Activated CD8-positive, alpha-beta memory T cell treated with anti-CD3 and anti-CD28 coated beads, Interleukin-2, amount 10 ng/mL, durations not matched to agents 7 days and 5 days (primary cell): ENCODE data around the gene MGAT4D. TPM values are rescaled to one million over a fixed set of nuclear protein-coding genes. Genes with fewer than 3 reads are reported as not detected.
"Not testable (repeated sequence)": the region's sequence is repeated elsewhere in the genome, so short reads cannot be mapped to it uniquely, and the experiment has no call there.

ENCODE experiments used
- ATAC-seq: fragments of 150-1000 bp; cut with Tn5 transposase; one replicate; pipeline ENCODE4 v1.10.0; 2021; ENCODE audit warnings: moderate library complexity
- CTCF ChIA-PET: fragments of 350-600 bp; sonication (Branson Sonifier 250); formaldehyde crosslinking; loops from one replicate; lab custom pipeline; 2021; ENCODE audit warnings: antibody characterized with exemption; lab: Charles Lee
- DNase-seq: peaks from one replicate; pipeline ENCODE4 v3.0.0-alpha.2; 2020
- H3K27ac Mint-ChIP-seq: one replicate; pipeline ENCODE4 v1.8.0; 2021; ENCODE audit warnings: mild to moderate bottlenecking, mixed read lengths
- H3K27me3 Mint-ChIP-seq: one replicate; pipeline ENCODE4 v1.8.0; 2021; ENCODE audit warnings: mixed read lengths
- H3K36me3 Mint-ChIP-seq: one replicate; pipeline ENCODE4 v1.8.0; 2021; ENCODE audit warnings: mild to moderate bottlenecking, mixed read lengths
- H3K4me1 Mint-ChIP-seq: one replicate; pipeline ENCODE4 v1.8.0; 2021; ENCODE audit warnings: mixed read lengths
- H3K4me3 Mint-ChIP-seq: one replicate; pipeline ENCODE4 v1.8.0; 2021; ENCODE audit warnings: mild to moderate bottlenecking, moderate library complexity, mixed read lengths
- H3K9me3 Mint-ChIP-seq: one replicate; pipeline ENCODE4 v1.8.0; 2022; ENCODE audit warnings: low read depth, mixed read lengths
- total RNA-seq, 2 experiments: library from RNA; stranded (reverse); gene quantifications; one replicate each; pipeline ENCODE4 v1.2.3, GENCODE V29; 2021

Gene MGAT4D
- total RNA-seq, 2 experiments from 2014 or later = not detected

DNA sequence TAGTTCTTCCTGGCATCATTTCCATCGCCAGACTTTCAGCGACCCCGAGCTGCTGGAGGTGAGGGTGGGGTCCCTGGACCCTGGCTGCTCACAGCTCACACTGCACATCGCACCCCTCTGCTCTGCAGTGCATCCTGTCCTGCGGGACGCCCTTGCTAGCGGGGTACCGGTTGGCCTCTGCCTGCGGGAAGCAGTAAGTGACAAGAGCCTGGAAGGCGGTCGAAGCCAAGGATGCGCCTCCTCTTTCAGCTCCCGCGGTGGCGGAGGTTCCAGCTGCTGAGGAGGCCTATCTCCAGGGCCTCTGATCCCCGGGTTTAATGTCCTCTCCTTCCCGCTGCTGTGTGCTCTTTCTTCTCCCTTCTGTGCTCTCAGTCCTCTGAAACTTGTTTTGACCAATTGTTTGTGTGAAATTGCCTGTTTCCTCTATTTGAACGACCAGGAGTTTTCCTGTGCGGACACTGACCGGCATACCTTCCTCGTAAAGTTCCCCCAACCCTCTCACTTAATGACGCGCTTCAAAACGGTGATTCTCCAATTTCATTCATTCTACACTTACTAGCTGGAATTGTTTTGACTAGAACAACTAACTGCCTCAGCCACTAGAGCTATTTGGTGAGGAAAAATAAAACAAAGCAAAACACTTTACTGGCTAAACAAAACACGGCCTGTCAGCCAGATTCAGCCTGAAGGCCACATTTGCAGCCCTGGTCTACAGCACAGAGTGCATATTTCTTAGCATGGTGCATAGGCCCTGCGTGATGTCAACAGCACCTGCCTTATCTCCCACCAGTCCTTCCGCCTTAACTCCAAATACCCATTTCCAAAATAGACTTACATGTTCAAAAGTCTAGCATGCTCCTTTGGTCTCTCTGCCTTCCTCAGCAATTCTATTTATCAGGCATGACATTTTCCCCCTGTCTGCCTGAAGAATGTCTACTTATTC, 28.0 kb downstream of the MGAT4D start:
- no peak for DNase-seq
- Mint-ChIP-seq H3K27ac (no peak overlapping the region), H3K27me3 (peaks cover 36% of the 10 kb centered on the region), H3K4me1 (no peaks in the 10 kb centered on the region), H3K4me3 (no peak overlapping the region), H3K36me3 (no peaks in the 10 kb centered on the region), H3K9me3 (no peaks in the 10 kb centered on the region)
- ATAC-seq = no peak
- CTCF ChIA-PET = no interaction called here

DNA sequence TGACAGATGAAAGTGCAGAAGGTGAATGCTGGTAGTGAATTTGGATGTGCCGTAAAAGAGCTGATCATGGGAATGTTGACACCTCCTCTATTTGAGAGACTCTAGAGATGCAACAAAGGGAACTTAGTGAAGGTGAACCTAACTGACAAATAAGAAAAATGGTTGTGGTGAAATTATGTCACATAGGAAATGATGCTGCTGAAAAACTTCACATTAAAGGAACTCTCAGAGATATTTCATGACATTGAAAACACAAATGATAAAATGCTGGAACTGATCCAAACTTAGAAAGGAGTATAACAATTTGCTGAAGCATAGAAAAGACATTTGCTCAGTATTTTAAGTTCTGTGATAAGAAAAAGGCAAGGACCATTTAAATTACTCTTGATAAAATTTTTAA, 31.9 kb downstream of the MGAT4D start:
- ATAC-seq (no peak), DNase-seq (no peak)
- Mint-ChIP-seq H3K27me3 (peaks cover 29% of the 10 kb centered on the region), H3K36me3 (no peaks in the 10 kb centered on the region), H3K4me1 (no peaks in the 10 kb centered on the region), H3K4me3 (no peak overlapping the region), H3K9me3 (no peaks in the 10 kb centered on the region), H3K27ac (no peak overlapping the region)
- CTCF ChIA-PET = no interaction called here

DNA sequence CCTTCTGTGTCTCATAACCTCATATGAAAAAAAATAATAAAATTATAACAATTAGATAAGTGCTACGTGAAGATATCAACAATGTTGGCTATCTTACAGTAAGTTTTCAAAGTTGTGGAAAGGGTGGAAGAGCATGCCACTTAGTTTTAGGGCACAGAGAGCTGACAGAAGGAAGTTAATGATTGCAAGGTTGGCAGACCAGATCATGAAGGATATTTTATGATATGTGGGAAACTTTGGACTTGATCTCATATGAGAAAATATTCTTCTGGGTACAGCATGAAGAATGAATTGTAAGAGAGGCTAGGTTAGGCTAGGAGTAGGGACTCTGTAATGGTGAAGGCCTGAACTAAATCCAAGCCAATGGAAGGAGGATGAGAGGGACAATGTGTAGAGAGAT, 34.5 kb downstream of the MGAT4D start:
- ATAC-seq (no peak), DNase-seq (no peak)
- CTCF ChIA-PET = no interaction called here
- Mint-ChIP-seq H3K27ac (no peak overlapping the region), H3K9me3 (no peaks in the 10 kb centered on the region), H3K36me3 (no peaks in the 10 kb centered on the region), H3K27me3 (peaks cover 21% of the 10 kb centered on the region), H3K4me1 (no peaks in the 10 kb centered on the region), H3K4me3 (no peak overlapping the region)

DNA sequence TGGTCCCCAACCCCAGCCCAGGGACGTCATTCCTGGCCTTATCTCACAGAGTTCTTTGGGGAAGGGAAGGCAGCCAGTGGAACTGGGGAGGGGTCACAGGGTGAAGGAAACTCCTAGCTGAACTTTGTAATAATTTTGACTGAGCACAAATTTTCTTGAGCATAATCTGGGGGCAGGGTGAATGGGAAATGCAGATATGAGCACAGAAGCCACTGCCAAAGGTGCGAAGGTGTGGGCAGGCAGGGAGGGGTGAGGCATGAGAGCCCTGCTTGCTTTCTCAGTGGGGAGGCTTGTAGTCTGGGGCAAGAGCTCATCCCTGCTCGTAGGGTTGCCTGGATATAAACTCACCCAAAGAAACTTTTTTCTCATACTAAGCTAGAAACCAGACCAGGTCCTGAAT, 34.9 kb downstream of the MGAT4D start:
- Mint-ChIP-seq H3K36me3 (no peaks in the 10 kb centered on the region), H3K9me3 (no peaks in the 10 kb centered on the region), H3K27me3 (peaks cover 17% of the 10 kb centered on the region), H3K4me3 (no peak overlapping the region), H3K4me1 (no peaks in the 10 kb centered on the region), H3K27ac (no peak overlapping the region)
- DNase-seq (no peak), ATAC-seq (no peak)
- CTCF ChIA-PET = no interaction called here

DNA sequence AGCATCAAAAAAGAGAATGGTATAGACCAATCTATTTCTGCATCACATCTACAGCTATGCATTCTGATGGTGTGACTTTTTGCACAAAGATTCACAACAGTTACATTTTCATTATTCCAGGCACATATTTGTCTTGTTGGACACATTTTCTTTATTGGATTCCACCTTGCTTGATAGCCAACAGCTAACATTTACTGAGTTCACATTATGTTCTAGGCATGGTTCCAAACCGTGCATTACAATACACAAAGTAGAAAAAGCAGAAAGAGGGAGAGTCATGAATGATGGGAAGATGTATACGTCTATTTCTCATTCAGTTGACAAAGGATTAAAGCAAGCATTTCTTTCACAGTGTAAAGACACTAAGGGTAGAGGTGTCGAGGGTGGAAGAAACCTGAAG, 47.7 kb downstream of the MGAT4D start:
- ATAC-seq (no peak), DNase-seq (no peak)
- H3K27ac Mint-ChIP-seq = no peak overlapping the region
- peaks cover 60% of the 10 kb centered on the region for H3K27me3 Mint-ChIP-seq
- no peaks in the 10 kb centered on the region for H3K4me1 Mint-ChIP-seq
- no peaks in the 10 kb centered on the region for H3K9me3 Mint-ChIP-seq
- no peak overlapping the region for H3K4me3 Mint-ChIP-seq
- H3K36me3 Mint-ChIP-seq = no peaks in the 10 kb centered on the region
- CTCF ChIA-PET = no interaction called here

DNA sequence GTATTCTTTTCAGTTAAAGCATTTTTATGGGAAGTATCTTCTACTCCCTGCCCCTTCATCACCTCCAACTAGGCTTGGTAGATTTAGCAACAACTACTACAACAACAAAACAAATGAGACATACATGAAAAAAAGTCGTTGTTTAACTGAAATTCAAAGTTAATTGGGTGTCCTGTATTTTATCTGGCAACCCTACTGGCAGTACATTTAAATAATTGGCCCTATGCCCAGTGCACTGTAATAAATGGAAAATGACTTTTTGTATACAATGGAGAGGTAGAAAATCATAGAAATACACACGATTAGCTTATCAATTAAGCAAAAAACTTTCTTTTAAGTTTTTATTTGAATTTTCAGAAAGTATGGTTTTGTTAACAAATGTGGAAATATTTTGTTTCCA, 49.3 kb downstream of the MGAT4D start:
- no peaks in the 10 kb centered on the region for H3K36me3 Mint-ChIP-seq
- ATAC-seq (no peak), DNase-seq (no peak)
- CTCF ChIA-PET = no interaction called here
- no peaks in the 10 kb centered on the region for H3K9me3 Mint-ChIP-seq
- H3K4me1 Mint-ChIP-seq = no peaks in the 10 kb centered on the region
- no peak overlapping the region for H3K4me3 Mint-ChIP-seq
- H3K27ac Mint-ChIP-seq = no peak overlapping the region
- peaks cover 54% of the 10 kb centered on the region for H3K27me3 Mint-ChIP-seq

DNA sequence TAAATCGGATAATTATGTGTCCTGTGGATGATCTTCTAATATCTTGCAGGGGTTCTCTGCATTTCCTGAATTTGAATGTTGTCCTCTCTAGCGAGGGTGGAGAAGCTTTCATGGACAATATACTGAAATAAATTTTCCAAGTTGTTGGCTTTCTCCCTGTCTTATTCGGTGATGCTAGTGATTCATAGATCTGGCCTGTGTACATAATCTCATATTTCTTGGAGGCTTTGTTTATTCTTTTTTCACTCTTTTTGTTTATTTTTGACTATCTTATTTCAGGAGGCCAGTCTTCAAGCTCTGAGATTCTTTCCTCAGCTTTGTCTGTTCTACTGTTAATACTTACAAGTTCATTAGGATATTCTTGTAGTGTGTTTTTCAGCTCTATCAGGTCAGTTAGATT, 49.9 kb downstream of the MGAT4D start:
- DNase-seq (no peak), ATAC-seq (no peak)
- H3K9me3 Mint-ChIP-seq = no peaks in the 10 kb centered on the region
- H3K27me3 Mint-ChIP-seq = peaks cover 50% of the 10 kb centered on the region
- H3K36me3 Mint-ChIP-seq = no peaks in the 10 kb centered on the region
- CTCF ChIA-PET = no interaction called here
- no peak overlapping the region for H3K4me3 Mint-ChIP-seq
- no peaks in the 10 kb centered on the region for H3K4me1 Mint-ChIP-seq
- no peak overlapping the region for H3K27ac Mint-ChIP-seq

DNA sequence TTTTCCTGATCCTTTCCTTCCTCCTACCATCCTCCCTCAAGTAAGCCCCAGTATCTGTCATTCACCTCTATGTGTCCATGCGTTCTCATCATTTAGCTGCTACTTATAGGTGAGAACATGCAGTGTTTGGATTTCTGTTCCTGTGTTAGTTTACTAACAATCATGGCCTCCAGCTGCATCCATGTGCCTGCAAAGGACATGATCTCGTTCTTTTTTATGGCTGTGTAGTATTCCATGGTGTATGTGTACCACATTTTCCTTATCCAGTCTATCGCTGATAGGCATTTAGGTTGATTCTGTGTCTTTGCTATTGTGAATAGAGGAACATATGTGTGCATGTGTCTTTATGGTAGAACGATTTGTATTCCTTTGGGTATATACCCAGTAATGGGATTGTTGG, 53.7 kb downstream of the MGAT4D start:
- ATAC-seq, CTCF ChIA-PET, H3K27ac Mint-ChIP-seq, DNase-seq, H3K4me1 Mint-ChIP-seq, H3K9me3 Mint-ChIP-seq, H3K36me3 Mint-ChIP-seq, H3K4me3 Mint-ChIP-seq: not testable (repeated sequence)
- peaks cover 40% of the 10 kb centered on the region for H3K27me3 Mint-ChIP-seq

DNA sequence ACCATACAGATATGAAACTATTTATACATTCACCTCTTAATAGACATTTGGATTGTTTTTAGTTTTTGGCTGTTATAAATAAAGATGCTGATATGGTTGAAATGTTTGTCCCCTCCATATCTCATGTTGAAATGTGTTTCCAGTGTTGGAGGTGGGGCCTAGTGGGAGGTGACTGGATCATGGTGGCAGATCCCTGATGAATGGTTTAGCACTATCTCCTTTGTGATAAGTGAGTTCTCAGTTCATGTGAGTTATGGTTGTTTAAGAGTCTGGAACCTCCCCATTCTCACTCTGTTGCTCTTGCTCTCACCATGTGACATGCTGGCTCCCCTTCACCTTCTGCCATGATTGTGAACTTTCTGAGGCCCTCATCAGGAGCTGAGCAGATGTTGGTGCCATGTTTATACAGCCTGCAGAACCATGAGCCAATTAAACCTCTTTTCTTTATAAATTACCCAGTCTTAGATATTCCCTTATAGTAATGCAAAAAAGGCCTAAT, 58.4 kb downstream of the MGAT4D start:
- no peak for DNase-seq
- no peaks in the 10 kb centered on the region for H3K4me1 Mint-ChIP-seq
- CTCF ChIA-PET = no interaction called here
- peaks cover 22% of the 10 kb centered on the region for H3K27me3 Mint-ChIP-seq
- no peaks in the 10 kb centered on the region for H3K36me3 Mint-ChIP-seq
- H3K27ac Mint-ChIP-seq = no peak overlapping the region
- H3K9me3 Mint-ChIP-seq = no peaks in the 10 kb centered on the region
- no peak for ATAC-seq
- H3K4me3 Mint-ChIP-seq = no peak overlapping the region

DNA sequence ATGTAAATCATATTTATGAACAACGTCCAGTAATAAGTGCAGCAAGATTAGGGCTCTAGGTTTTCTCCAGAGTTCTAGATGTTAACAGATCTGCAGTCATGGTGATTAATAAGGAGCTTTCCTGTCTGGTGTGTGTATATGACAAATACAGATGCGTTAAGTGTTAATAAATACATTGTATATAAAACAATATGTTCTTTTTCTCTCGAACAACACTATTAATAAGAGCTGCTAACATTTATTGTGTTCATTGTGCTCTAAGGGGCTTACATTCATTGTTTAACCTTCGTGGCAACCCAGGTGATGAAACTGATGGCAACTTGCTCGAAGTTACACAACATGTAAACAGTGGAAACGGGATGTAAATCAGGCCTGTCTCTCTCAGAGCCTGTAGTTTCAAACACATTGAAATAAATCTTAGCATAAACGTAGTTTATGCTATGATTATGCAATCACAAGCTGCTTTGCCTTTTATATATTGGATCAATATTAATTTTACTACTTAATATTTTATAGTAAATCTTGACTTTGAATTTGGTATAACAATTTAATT, 70.1 kb downstream of the MGAT4D start:
- Mint-ChIP-seq H3K9me3 (no peaks in the 10 kb centered on the region), H3K27ac (no peak overlapping the region), H3K4me1 (peaks cover 7% of the 10 kb centered on the region), H3K36me3 (no peaks in the 10 kb centered on the region), H3K4me3 (peak overlapping the region; percentile 72), H3K27me3 (peaks cover 73% of the 10 kb centered on the region)
- CTCF ChIA-PET = interaction anchor here (0.8 to 1.8 kb wide), 3 partner anchors 49 to 98 kb away, joined by 3 to 5 read pairs (median 3); no protein-coding TSS in a partner anchor
- ATAC-seq (no peak), DNase-seq (no peak)

DNA sequence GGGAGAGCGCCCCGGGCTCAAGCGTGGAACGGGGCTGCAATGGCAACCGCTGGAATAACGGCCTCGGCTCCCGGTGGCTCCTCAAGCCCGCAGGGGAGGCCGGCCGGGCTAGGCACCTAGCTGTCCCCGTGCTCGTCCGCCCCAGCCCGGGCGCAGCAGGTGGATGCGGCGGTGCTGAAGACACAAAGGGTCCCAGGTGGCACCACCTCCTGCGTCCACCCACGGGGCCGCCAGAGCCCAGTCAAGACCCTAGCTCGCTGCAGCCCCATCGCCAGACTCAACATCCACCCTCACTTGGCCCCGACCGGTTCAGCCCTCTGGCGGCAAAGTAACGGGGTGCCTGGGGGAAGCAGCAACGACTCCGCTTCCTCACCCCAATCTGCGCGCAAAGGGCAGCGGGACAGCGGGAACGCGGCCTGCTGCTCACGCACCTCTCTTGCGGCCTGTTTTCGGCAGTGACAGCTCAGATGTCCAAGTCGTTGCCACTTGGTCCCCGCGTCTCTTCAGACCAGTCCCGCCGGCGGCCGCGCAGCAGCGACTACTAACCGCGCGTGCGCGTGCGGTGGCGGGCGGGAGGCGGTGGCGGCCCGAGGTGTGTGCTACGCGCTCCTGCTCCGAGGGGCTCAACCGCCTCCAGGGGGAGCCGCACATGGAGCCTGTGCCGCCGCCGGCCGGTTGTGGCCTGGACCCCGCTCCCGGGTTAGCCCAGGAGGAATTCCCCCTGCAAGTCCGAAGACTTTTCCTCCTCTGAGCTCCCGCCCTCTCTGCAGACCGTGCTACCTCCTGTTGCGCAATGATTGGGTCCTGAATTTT, 70.8 kb downstream of the MGAT4D start, which contains the start of gene CLGN:
Gene CLGN, minus strand, starts transcription at position 543 of the 813 bp plus-strand sequence. CDS start 14,570 bp downstream, outside the sequence.
- Mint-ChIP-seq H3K4me3 (peak within 1 kb of the TSS; percentile 72), H3K4me1 (peaks cover 7% of the 10 kb centered on the region), H3K36me3 (no peaks in the 10 kb centered on the region), H3K9me3 (no peaks in the 10 kb centered on the region), H3K27me3 (peaks cover 77% of the 10 kb centered on the region), H3K27ac (no peak within 1 kb of the TSS)
- ATAC-seq (peak; percentile 89), DNase-seq (peak; percentile 60)
- CTCF ChIA-PET = interaction anchor here (0.8 to 1.8 kb wide), 6 partner anchors 23 to 97 kb away, joined by 3 to 5 read pairs (median 4); partner anchors contain the start of gene SCOC

DNA sequence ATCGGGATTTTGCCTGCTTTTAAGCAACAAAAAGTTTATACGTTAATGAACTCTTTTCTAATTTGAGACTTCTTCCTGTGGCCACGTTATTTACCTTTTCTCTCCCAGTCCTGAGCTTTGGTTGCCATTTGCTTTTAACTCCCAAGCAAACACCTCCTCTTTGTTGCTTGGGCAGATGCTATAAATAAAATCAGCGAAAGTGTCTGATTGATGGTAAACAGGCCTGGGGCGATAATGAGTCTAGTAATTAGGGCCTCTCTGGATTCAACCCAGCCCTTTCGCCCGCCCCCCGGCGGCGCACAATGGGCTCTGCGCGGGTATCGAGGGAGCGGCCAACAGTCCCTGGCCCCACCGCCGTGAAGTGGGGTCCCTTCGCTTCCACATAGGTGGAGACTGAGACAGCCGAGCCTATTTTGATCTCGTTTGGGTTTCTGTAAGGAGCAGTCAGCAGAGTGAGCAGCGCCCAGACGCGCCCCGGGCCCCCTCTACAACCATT, 71.4 kb downstream of the MGAT4D start:
- Mint-ChIP-seq H3K27ac (no peak overlapping the region), H3K36me3 (no peaks in the 10 kb centered on the region), H3K27me3 (peaks cover 79% of the 10 kb centered on the region), H3K4me1 (peaks cover 7% of the 10 kb centered on the region), H3K9me3 (no peaks in the 10 kb centered on the region), H3K4me3 (peak overlapping the region; percentile 72)
- ATAC-seq = peak; percentile 22
- peak; percentile 40 for DNase-seq
- CTCF ChIA-PET = interaction anchor here (0.9 to 1.8 kb wide), 4 partner anchors 22 to 67 kb away, joined by 3 to 5 read pairs (median 4); partner anchors contain the start of gene SCOC

DNA sequence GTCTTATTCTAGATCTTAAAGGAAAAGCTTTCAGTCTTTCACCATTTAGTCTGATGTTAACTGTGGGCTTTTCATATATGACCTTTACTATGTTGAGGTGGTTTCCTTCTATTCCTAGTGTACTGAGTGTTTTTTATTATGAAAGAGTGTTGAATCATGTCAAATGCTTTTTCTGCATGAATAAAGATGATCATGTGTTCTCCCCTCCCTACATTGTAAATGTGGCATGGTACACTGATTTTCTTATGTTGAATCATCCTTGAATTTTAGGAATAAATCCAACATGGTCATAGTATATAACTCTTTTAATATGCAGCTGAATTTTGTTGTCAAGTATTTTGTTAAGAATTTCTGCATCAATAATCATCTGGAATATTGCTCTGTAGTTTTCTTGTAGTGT, 75.0 kb downstream of the MGAT4D start:
- CTCF ChIA-PET = no interaction called here
- no peak for ATAC-seq
- no peak overlapping the region for H3K27ac Mint-ChIP-seq
- no peak for DNase-seq
- H3K9me3 Mint-ChIP-seq = no peaks in the 10 kb centered on the region
- peaks cover 64% of the 10 kb centered on the region for H3K27me3 Mint-ChIP-seq
- peaks cover 7% of the 10 kb centered on the region for H3K4me1 Mint-ChIP-seq
- H3K36me3 Mint-ChIP-seq = no peaks in the 10 kb centered on the region
- H3K4me3 Mint-ChIP-seq = no peak overlapping the region
